Endothelial cell of umbilical vein (primary cell): Measurements from ENCODE around the gene TADA1. TPM values are rescaled to one million over a fixed set of nuclear protein-coding genes. Genes with fewer than 3 reads are reported as not detected.

ENCODE experiments used
- BruUV-seq: library from RNA; stranded (reverse); fragments of 400-500 nt; replicated peaks from 2 replicates; lab custom pipeline; 2021; lab: Mats Ljungman, UMichigan
- CTCF ChIA-PET: fragments of 300-600, 350-600 bp; sonication (Branson Sonifier 250); formaldehyde crosslinking; loops from one replicate; lab custom pipeline; 2021; ENCODE audit warnings: antibody characterized with exemption, inconsistent platforms; lab: Charles Lee
- POLR2A ChIA-PET: fragments of 300-600, 350-600 bp; sonication (Branson Sonifier 250); formaldehyde crosslinking; loops from one replicate; lab custom pipeline; 2021; ENCODE audit warnings: antibody characterized with exemption, inconsistent platforms; lab: Charles Lee
- DNase-seq: peaks from one replicate; pipeline ENCODE4 v3.0.0-alpha.2; 2011; ENCODE audit warnings: low read depth, low spot score
- FAIRE-seq: peaks from 2 replicates; lab custom pipeline; 2011; peaks lifted over from hg19 to GRCh38; lab: Jason Lieb, UNC
- H2AFZ ChIP-seq: 2 replicates; pipeline ENCODE4 v1.6.0; 2012; ENCODE audit warnings: low read depth, low read length, control low read depth, inconsistent platforms
- H3K27ac ChIP-seq: 2 replicates; pipeline ENCODE4 v1.5.1; 2011; ENCODE audit warnings: low read depth, mild to moderate bottlenecking, control low read depth, low read length, moderate library complexity; ENCODE audit not compliant: insufficient read depth
- H3K27me3 ChIP-seq, 2 experiments: 2 replicates each; pipeline versions ENCODE4 v1.6.0 to v1.6.1; 2011; ENCODE audit warnings: low read length in 2 of 2, mixed read lengths in 1 of 2; ENCODE audit not compliant: control insufficient read depth in 2 of 2, insufficient read depth in 2 of 2
- H3K36me3 ChIP-seq, 2 experiments: 2 replicates in 1 of 2; 3 replicates in 1 of 2; pipeline ENCODE4 v1.5.1; 2011; ENCODE audit warnings: low read length in 2 of 2, mild to moderate bottlenecking in 1 of 2, moderate library complexity in 1 of 2; ENCODE audit not compliant: control insufficient read depth in 2 of 2, insufficient read depth in 2 of 2; ENCODE audit errors: extremely low read depth in 1 of 2
- H3K4me1 ChIP-seq: 3 replicates; pipeline ENCODE4 v1.5.1; 2011; ENCODE audit warnings: mild to moderate bottlenecking, low read length; ENCODE audit not compliant: control insufficient read depth, insufficient read depth; ENCODE audit errors: extremely low read depth
- H3K4me2 ChIP-seq: 2 replicates; pipeline ENCODE4 v1.6.1; 2011; ENCODE audit warnings: low read length, control low read depth, mixed read lengths; ENCODE audit not compliant: insufficient read depth
- H3K4me3 ChIP-seq, 3 experiments: fragments of 200-600 bp in 1 of 3; sonication (generic), shearing (Covaris generic) in 1 of 3; replicated peaks in 1 of 3; 2 replicates each; pipeline ENCODE4 v1.5.1; 2011 to 2016; ENCODE audit warnings: control low read depth in 3 of 3, low read length in 3 of 3, mild to moderate bottlenecking in 2 of 3, inconsistent platforms in 1 of 3, low read depth in 1 of 3, moderate library complexity in 1 of 3; ENCODE audit not compliant: insufficient read depth in 1 of 3
- H3K79me2 ChIP-seq: 2 replicates; pipeline ENCODE4 v1.6.0; 2012; ENCODE audit warnings: low read length, inconsistent platforms; ENCODE audit not compliant: control insufficient read depth, insufficient read depth
- H3K9ac ChIP-seq: replicated peaks from 2 replicates; pipeline ENCODE3; 2011; ENCODE audit warnings: low read length, control low read depth; ENCODE audit not compliant: insufficient read depth; ENCODE audit errors: extremely low read depth
- H3K9me1 ChIP-seq: replicated peaks from 3 replicates; pipeline ENCODE4 v1.6.0; 2011; ENCODE audit warnings: mild to moderate bottlenecking, low read length; ENCODE audit not compliant: control insufficient read depth, insufficient read depth; ENCODE audit errors: extremely low read depth
- H3K9me3 ChIP-seq: replicated peaks from 2 replicates; pipeline ENCODE4 v1.5.1; 2012; ENCODE audit warnings: low read length, inconsistent platforms; ENCODE audit not compliant: control insufficient read depth, insufficient read depth
- H4K20me1 ChIP-seq: replicated peaks from 2 replicates; pipeline ENCODE3; 2011; ENCODE audit warnings: mild to moderate bottlenecking, low read length; ENCODE audit not compliant: control insufficient read depth, insufficient read depth; ENCODE audit errors: extremely low read depth
- EZH2 ChIP-seq: IDR thresholded peaks from 2 replicates; pipeline ENCODE4 v1.6.1; 2012; ENCODE audit warnings: borderline replicate concordance, low read depth, mild to moderate bottlenecking, moderate library complexity, low read length, inconsistent platforms; ENCODE audit not compliant: severe bottlenecking
- FOS ChIP-seq: IDR thresholded peaks from 2 replicates; pipeline ENCODE4 v1.6.1; 2011; ENCODE audit warnings: mild to moderate bottlenecking, low read length, moderate library complexity, borderline replicate concordance; ENCODE audit not compliant: insufficient read depth
- GATA2 ChIP-seq: IDR thresholded peaks from 2 replicates; pipeline ENCODE4 v1.7.0; 2011; ENCODE audit warnings: low read depth, mild to moderate bottlenecking, moderate library complexity, mixed read lengths, low read length; ENCODE audit not compliant: insufficient read length, insufficient read depth
- JUN ChIP-seq: IDR thresholded peaks from 2 replicates; pipeline ENCODE4 v1.6.1; 2011; ENCODE audit warnings: borderline replicate concordance, low read depth; ENCODE audit not compliant: insufficient read length, insufficient read depth
- MYC ChIP-seq: IDR thresholded peaks from one replicate; pipeline ENCODE4 v1.6.1; 2011; ENCODE audit warnings: mild to moderate bottlenecking, low read depth, low read length
- POLR2A ChIP-seq: IDR thresholded peaks from 2 replicates; pipeline ENCODE4 v1.6.1; 2012; ENCODE audit warnings: low read depth, mild to moderate bottlenecking, control low read depth, low read length
- POLR2AphosphoS5 ChIP-seq: IDR thresholded peaks from 2 replicates; pipeline ENCODE4 v1.6.1; 2012; ENCODE audit warnings: low read depth, mild to moderate bottlenecking, control low read depth, low read length, moderate library complexity; ENCODE audit not compliant: insufficient read depth
- dilution Hi-C: fragments of 300-500 bp; cut with MboI; formaldehyde crosslinking; loops from one replicate; pipeline ENCODE4 v1.15.0; 2019; ENCODE audit warnings: low sequenced_read_pairs; ENCODE audit not compliant: extremely low pct_ligation_motif_present
- intact Hi-C: fragments of 100-400 bp; cut with micrococcal nuclease; formaldehyde crosslinking; loops from one replicate; pipeline ENCODE4 v1.10.0; 2022
- polyA plus RNA-seq, 4 experiments: library from polyadenylated mRNA; depleted of rRNA in 3 of 4; stranded (reverse) in 3 of 4; unstranded in 1 of 4; fragments of >200 nt; gene quantifications; 2 replicates each; pipeline versions ENCODE4 v1.2.1 to v1.2.3, GENCODE V29; 2011 to 2012; ENCODE audit warnings: missing spikeins in 1 of 4
- total RNA-seq: library from RNA; stranded (reverse); gene quantifications from 2 replicates; pipeline ENCODE4 v1.2.3, GENCODE V29; 2021
- TF ChIP-seq, protein P1 (sequence below): IDR thresholded peaks from 2 replicates; pipeline ENCODE4 v1.6.1; 2011; ENCODE audit not compliant: insufficient read depth, insufficient read length
- TF ChIP-seq, protein P2 (sequence below), 2 donors: IDR thresholded peaks; 1 replicate in 1 of 2; 2 replicates in 1 of 2; pipeline ENCODE4 v1.5.1; 2011; ENCODE audit warnings: low read length in 2 of 2, mild to moderate bottlenecking in 2 of 2, moderate library complexity in 2 of 2, control low read depth in 1 of 2, inconsistent platforms in 1 of 2, low read depth in 1 of 2; ENCODE audit not compliant: insufficient read depth in 1 of 2; ENCODE audit errors: extremely low read depth in 1 of 2

Gene TADA1
- total and polyA plus RNA-seq, 2 donors (not counting 3 experiments of a cell fraction or from before 2014, with no cell fraction given), result 7.0 to 7.9 TPM

DNA sequence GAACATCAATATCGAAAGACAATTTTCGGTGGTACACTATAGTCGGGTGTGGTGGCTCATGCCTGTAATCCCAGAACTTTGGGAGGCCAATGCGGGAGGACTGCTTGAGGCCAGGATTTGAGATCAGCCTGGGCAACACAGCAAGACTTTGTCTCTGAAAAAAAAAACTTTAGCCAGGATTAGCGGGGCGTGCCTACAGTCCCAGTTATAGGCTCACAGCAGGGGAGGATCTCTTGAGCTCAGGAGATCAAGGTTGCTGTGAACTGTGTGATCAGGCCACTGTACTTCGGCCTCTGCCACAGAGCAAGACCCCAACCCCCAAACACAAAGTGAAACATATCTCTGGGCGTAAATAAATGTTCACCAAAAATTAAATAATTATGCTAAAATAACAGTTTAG lies 1.6 kb downstream of the TADA1 start:
- no peaks in the 10 kb centered on the region for H3K9me1 ChIP-seq
- no peak overlapping the region for H3K9ac ChIP-seq
- FAIRE-seq, result no peak
- no peak for DNase-seq
- no TSS peak for BruUV-seq
- no peak overlapping the region for H3K27ac ChIP-seq
- H3K79me2 ChIP-seq, result peaks cover 35% of the 10 kb centered on the region
- H3K36me3 ChIP-seq, result no peaks in the 10 kb centered on the region
- ChIA-PET CTCF (no interaction called here), POLR2A (no interaction called here)
- H2AFZ ChIP-seq, result no peak overlapping the region
- H3K4me1 ChIP-seq, result peaks cover 10% of the 10 kb centered on the region
- intact Hi-C loops (loop anchor here (10.0 kb wide), 1 partner anchor 950 kb away; no protein-coding TSS in a partner anchor), dilution Hi-C loops (no loop called here)
- no peak for TF ChIP-seq POLR2AphosphoS5
- no peaks in the 10 kb centered on the region for H3K27me3 ChIP-seq
- no peaks in the 10 kb centered on the region for H3K9me3 ChIP-seq
- H3K4me3 ChIP-seq, result no peak overlapping the region
- no peak overlapping the region for H3K4me2 ChIP-seq
- H4K20me1 ChIP-seq, result no peaks in the 10 kb centered on the region

DNA sequence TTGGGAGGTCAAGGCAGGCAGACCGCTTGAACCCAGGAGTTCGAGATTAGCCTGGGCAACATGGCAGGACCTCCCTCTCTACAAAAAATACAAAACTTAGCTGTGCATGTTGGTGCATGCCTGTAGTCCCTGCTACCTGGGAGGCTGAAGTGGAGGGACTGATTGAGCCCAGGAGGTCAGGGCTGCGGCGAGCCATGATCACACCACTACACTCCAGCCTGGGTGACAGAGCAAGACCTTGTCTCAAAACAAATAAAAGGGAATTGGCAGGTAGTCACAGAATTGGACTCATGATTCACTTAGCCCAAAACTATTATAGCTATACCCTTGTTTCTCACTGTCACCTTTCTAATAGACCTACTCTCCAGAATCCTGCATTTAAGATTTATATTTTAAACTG lies 5.5 kb downstream of the TADA1 start:
- H4K20me1 ChIP-seq, result no peaks in the 10 kb centered on the region
- H3K9ac ChIP-seq, result no peak overlapping the region
- no peak overlapping the region for H3K27ac ChIP-seq
- no peak overlapping the region for H3K4me3 ChIP-seq
- no TSS peak for BruUV-seq
- H2AFZ ChIP-seq, result no peak overlapping the region
- intact Hi-C loops (loop anchor here (10.0 kb wide), 1 partner anchor 946 kb away; no protein-coding TSS in a partner anchor), dilution Hi-C loops (no loop called here)
- DNase-seq (no peak), FAIRE-seq (no peak)
- TF ChIP-seq EZH2 (no peak), FOS (no peak), JUN (no peak), GATA2 (no peak), MYC (no peak), POLR2A (no peak), POLR2AphosphoS5 (no peak)
- TF ChIP-seq, protein P1, sequence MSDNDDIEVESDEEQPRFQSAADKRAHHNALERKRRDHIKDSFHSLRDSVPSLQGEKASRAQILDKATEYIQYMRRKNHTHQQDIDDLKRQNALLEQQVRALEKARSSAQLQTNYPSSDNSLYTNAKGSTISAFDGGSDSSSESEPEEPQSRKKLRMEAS, result no peak
- TF ChIP-seq, protein P2, sequence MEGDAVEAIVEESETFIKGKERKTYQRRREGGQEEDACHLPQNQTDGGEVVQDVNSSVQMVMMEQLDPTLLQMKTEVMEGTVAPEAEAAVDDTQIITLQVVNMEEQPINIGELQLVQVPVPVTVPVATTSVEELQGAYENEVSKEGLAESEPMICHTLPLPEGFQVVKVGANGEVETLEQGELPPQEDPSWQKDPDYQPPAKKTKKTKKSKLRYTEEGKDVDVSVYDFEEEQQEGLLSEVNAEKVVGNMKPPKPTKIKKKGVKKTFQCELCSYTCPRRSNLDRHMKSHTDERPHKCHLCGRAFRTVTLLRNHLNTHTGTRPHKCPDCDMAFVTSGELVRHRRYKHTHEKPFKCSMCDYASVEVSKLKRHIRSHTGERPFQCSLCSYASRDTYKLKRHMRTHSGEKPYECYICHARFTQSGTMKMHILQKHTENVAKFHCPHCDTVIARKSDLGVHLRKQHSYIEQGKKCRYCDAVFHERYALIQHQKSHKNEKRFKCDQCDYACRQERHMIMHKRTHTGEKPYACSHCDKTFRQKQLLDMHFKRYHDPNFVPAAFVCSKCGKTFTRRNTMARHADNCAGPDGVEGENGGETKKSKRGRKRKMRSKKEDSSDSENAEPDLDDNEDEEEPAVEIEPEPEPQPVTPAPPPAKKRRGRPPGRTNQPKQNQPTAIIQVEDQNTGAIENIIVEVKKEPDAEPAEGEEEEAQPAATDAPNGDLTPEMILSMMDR (IDR thresholded peaks at IDR 0.05; ENCODE audit: extremely low read depth in 1 of 2, insufficient read depth in 1 of 2, low read depth in 1 of 2, low read length in 2 of 2), result no peak
- H3K4me1 ChIP-seq, result peaks cover 7% of the 10 kb centered on the region
- peaks cover 3 to 8% of the 10 kb centered on the region in 2 experiments for H3K36me3 ChIP-seq
- H3K4me2 ChIP-seq, result no peak overlapping the region
- H3K9me3 ChIP-seq, result no peaks in the 10 kb centered on the region
- no peaks in the 10 kb centered on the region for H3K9me1 ChIP-seq
- H3K27me3 ChIP-seq, result no peaks in the 10 kb centered on the region
- POLR2A ChIA-PET, result no interaction called here
- peaks cover 36% of the 10 kb centered on the region for H3K79me2 ChIP-seq
- CTCF ChIA-PET, result no interaction called here
